GM23338 (cell line): ENCODE data around the gene AAR2.

Experiments used
- EZH2phosphoT487 ChIP-seq: fragments of 200-600 bp; sonication (generic); IDR thresholded peaks from one replicate; pipeline ENCODE4 v1.8.1; 2018; ENCODE audit warnings: antibody characterized with exemption; ENCODE audit not compliant: unreplicated experiment
- POLR2AphosphoS5 ChIP-seq: IDR thresholded peaks from 2 replicates; pipeline ENCODE4 v1.6.1; 2016; ENCODE audit warnings: antibody characterized with exemption, low read depth
- TF ChIP-seq, protein P1 (sequence below), 2 experiments: fragments of 200-600 bp in 1 of 2; sonication (generic) in 1 of 2; conservative IDR thresholded peaks; 2 replicates each; pipeline versions ENCODE4 v1.5.1 to v1.6.1; 2016 to 2017; ENCODE audit warnings: antibody characterized with exemption in 2 of 2, low read depth in 2 of 2, mild to moderate bottlenecking in 2 of 2, moderate library complexity in 1 of 2

GRCh38 chr20:36237477-36237876 is 1.2 kb downstream of the AAR2 start:
- TF ChIP-seq POLR2AphosphoS5 (no peak), EZH2phosphoT487 (no peak)
- TF ChIP-seq, protein P1, sequence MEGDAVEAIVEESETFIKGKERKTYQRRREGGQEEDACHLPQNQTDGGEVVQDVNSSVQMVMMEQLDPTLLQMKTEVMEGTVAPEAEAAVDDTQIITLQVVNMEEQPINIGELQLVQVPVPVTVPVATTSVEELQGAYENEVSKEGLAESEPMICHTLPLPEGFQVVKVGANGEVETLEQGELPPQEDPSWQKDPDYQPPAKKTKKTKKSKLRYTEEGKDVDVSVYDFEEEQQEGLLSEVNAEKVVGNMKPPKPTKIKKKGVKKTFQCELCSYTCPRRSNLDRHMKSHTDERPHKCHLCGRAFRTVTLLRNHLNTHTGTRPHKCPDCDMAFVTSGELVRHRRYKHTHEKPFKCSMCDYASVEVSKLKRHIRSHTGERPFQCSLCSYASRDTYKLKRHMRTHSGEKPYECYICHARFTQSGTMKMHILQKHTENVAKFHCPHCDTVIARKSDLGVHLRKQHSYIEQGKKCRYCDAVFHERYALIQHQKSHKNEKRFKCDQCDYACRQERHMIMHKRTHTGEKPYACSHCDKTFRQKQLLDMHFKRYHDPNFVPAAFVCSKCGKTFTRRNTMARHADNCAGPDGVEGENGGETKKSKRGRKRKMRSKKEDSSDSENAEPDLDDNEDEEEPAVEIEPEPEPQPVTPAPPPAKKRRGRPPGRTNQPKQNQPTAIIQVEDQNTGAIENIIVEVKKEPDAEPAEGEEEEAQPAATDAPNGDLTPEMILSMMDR (conservative IDR thresholded peaks at IDR 0.05; ENCODE audit: low read depth in 2 of 2), result no peak
